A204.1 (cell line): ENCODE measurements around the gene CBFA2T3.

ENCODE experiments used
- FAIRE-seq: peaks from 2 replicates; lab custom pipeline; 2012; peaks lifted over from hg19 to GRCh38; lab: Jason Lieb, UNC

The CBFA2T3 gene

DNA sequence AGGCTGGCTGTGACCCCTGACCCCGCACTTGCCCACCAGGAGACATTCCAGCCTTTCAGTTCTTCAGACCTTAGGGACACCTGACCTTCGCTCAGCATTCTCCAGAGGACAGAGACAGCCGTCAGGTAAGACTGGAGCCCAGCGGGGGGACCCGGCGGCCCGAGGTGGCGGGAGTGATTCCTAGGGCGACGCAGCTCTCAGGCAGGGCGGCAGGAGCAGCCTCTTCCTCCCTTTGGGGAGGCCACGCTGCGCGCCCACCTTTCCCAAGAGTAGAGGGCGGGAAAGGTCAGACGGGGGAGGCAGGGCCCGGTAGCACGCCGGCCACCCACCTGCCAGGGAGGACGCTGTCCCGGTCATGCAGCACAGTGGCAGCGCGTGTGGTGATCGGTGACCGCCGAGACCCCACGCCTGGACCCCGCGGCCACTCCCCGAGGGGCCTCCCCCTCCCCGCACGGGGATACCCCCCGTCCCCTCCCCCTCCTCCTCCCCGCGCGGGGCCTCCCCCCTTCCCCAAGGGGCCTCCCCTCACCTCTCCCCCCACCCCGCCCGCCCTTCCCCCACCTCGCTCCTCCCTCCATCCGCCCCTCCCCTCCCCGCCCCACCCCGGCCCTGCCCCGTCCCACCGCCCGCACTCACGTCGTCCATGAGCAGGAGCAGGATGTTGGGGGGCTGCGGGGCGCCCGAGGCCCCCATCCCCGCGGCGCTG lies 120.7 kb downstream of the CBFA2T3 start:
- no peak for FAIRE-seq

GRCh38 chr16:88855736-88856121 lies 121.3 kb downstream of the CBFA2T3 start:
- no peak for FAIRE-seq

- FAIRE-seq, result no peak
These were observed 121.8 kb downstream of the CBFA2T3 start for GRCh38 chr16:88855176-88855575.

- FAIRE-seq, result no peak
These were observed 122.5 kb downstream of the CBFA2T3 start for GRCh38 chr16:88854306-88855111.

DNA sequence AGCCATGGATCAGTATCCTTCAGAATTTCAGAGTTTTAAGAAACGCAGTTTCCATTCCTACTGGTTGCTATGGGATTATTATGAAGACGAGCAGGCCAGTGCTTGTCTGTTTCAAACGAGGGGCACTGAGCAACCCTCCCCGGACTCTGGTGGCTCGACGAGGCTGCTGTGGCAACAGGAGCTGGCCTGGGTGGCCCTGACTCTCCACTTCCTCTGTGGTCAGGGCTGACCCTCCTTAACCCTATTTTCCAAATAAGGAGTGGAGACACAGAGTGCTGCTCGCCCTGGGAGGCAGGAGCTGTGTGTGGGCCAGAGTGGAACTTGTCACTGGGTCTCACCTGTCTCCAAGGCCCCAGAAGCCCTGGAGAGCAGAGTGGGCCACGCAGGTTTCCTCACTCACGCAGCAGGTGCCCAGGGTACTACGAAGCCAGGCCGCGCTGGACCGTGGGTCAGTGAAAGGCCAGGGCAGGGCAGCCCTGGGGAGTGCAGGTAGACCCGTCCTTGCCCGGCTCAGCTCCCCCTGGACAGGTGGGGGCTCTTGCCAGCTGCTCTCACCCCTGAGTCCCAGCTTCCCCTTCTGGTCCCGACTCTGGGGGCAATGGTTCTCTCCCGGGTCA lies 123.6 kb downstream of the CBFA2T3 start:
- FAIRE-seq, result no peak

- no peak for FAIRE-seq
These were observed 125.4 kb downstream of the CBFA2T3 start for GRCh38 chr16:88851616-88852015.

GRCh38 chr16:88850531-88851199 lies 126.3 kb downstream of the CBFA2T3 start:
- FAIRE-seq, result no peak

- FAIRE-seq, result no peak
These were observed 128.4 kb downstream of the CBFA2T3 start for GRCh38 chr16:88848557-88848956.

DNA sequence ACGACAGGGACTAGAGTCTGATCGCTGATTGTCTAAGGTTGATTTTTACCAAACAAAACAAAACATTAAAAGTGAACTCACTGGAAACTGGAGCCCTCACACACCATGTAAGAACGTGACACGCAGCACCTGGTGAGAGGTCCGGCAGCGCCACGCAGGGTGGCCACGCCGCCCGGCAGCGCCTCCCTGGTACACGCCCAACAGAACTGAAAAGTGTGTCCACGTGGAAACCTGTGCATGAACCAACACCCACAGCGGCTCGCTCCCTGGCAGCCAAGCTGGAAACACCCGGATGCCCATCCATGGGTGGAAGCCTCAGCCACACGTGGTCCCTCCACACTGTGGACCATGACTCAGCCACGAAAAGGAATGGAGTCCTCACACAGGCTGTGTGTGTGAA lies 129.4 kb downstream of the CBFA2T3 start:
- FAIRE-seq, result no peak

DNA sequence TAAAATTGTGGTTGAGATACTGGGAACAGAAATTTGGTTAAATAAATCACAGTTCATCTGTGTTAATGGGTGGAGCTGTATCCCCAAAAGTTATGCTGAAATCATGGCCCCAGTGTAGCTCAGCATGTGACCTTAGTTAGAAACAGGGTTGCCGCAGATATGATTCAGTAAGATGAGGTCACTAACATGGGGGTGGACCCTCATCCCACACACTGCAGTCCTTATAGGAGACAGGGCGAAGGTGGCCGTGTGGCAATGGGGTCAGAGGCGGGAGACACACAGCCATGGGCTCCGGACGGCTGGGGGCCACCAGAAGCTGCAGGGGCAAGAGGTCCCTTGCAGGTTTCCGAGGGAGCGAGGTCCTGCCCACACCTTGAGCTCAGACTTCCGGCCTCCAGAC lies 130.9 kb downstream of the CBFA2T3 start:
- no peak for FAIRE-seq

DNA sequence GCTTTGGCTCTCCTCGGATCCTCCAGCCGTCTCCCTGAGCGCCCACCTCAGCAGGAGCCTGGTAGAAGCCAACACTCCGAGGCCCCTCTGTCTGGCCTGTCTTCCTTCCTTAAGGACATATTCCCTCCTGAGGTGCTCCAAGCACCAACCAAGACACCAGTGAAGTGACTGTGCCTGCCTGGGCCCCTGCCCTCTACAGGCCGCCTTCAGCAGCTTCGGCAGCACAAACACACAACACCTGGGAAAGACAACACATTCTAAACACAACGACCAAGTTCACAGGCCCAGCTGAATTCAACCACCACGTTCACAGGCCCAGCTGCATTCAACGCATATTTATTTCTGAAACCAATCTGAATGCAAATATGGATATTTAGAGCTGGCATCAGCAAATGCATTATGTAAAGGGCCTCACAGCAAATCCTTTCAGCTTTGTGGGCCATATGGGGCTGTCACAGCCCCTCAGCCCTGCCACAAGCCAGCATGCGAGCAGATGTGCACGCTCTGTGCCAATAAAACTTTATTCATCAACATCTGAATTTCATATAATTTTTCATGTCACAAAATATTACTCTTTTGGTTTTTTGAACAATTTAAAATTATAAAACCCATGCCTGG lies 132.5 kb downstream of the CBFA2T3 start:
- FAIRE-seq, result no peak

GRCh38 chr16:88843256-88843655 lies 133.8 kb downstream of the CBFA2T3 start:
- no peak for FAIRE-seq

- FAIRE-seq, result no peak
These were observed 134.2 kb downstream of the CBFA2T3 start for GRCh38 chr16:88842806-88843205.

DNA sequence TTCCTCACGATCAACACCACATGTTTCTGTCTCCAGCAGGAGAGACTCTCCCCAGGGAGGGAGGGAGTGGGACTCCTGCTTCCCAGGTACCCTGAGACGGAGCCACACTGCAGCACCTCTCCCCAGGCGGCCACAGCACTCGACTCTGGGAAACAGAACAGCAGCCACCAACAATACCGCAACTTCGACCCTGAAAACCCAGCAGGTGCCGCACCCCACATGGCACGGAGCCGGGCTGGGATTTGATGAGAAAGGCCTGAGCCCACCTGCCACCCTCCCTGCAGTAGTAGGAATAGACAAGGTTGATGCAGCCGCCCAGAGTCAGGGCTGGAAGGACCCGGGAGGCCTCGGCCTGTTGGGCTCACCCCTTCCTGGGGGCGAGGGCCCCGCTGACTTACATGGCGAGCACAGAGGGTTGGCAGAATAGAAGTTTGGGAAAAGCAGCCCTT lies 134.7 kb downstream of the CBFA2T3 start:
- FAIRE-seq, result no peak

- FAIRE-seq, result no peak
These were observed 135.3 kb downstream of the CBFA2T3 start for GRCh38 chr16:88841521-88842307.

DNA sequence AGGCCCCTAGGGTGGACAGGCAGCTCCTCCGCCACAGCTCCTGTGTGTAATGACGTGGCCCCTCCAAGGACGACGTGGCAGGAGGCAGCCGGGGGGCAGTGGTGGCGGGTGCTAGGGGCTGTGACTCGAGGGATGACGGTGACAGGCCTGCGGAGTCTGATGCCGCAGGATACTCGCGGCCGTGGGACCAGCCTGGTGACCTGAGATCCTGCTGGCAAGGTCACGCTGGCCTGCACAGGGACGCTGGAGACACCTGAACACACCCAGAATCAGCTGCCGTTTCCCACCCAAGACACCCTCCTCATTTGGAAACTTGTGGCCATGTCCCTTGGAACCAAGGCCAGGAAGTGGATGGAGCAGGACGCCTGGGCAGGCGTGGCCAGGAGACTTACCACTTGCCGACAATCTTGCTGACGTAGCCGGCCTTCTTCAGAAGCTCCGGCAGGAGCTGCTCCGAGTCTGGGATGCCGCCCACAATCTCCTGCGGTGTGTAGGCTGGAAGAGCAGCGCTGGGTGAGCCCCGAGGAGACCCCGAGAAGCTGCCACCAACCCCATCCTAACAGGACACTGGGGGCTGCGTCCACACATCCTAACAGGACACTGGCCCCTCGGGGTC lies 136.3 kb downstream of the CBFA2T3 start:
- no peak for FAIRE-seq

- no peak for FAIRE-seq
These were observed 137.0 kb downstream of the CBFA2T3 start for GRCh38 chr16:88839745-88840599.

GRCh38 chr16:88839026-88839529 lies 137.9 kb downstream of the CBFA2T3 start:
- no peak for FAIRE-seq

DNA sequence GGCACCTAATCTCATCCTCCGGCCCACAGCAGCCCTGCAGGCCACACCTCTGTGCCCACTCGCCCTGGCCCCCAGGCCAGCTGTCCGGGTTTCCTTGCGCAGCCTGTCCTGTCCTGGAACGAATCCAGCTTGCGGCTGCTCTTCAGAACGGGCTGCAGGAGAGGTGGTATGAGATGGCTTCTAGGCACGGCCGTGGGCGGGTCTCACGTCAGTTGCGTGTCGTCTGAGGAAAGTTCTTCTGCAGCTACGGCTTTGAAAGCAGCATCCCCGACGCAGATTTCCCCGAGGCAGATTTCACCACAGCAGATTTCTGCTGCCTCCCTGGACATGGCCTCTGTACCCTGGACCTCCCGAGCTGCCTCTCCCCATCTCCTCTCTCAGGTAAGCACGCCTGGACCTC lies 138.4 kb downstream of the CBFA2T3 start:
- no peak for FAIRE-seq

DNA sequence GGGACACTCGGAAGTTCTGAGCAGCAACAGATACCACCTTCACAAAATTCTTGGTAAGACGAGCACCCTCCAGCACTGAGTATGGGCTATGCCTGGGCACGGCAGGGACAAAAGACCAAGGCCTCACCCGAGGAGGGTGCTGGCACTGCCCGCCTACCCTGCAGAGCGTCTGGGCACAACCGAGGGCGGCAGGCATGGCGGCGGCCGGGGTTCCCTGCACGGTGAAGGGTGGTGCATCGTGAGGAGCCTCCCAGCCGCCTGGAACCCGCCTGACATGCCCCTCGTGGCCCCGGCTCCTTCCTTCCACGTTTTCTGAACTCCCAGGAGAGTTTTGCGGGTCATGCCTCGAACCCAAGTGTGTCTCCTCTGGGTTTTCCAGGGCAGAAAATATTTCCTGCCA lies 139.2 kb downstream of the CBFA2T3 start:
- no peak for FAIRE-seq
